Prostate gland (tissue), 2 donors: Measurements from ENCODE around the gene CDYL. TPM values are rescaled to one million over a fixed set of nuclear protein-coding genes. Genes with fewer than 3 reads are reported as not detected.

Experiments used
- DNase-seq: peaks from one replicate; pipeline ENCODE4 v3.0.0-alpha.2; 2019; ENCODE audit warnings: low spot score
- H3K27ac ChIP-seq, 2 donors: fragments of 200-600 bp; sonication (generic); 2 replicates each; pipeline ENCODE4 v1.5.1; 2017 to 2019
- H3K27me3 ChIP-seq: fragments of 200-600 bp; sonication (generic); replicated peaks from 2 replicates; pipeline ENCODE4 v1.5.1; 2019; ENCODE audit not compliant: insufficient read depth
- H3K36me3 ChIP-seq, 2 donors: fragments of 200-600 bp; sonication (generic); 1 replicate in 1 of 2; 2 replicates in 1 of 2; pipeline versions ENCODE4 v1.5.1 to v1.8.1; 2017 to 2019
- H3K4me1 ChIP-seq: fragments of 200-600 bp; sonication (generic); replicated peaks from 2 replicates; pipeline ENCODE4 v1.5.1; 2019
- H3K4me3 ChIP-seq, 2 donors: fragments of 200-600 bp; sonication (generic); 2 replicates each; pipeline ENCODE4 v1.5.1; 2017 to 2019
- H3K9me3 ChIP-seq: fragments of 200-600 bp; sonication (generic); 2 replicates; pipeline ENCODE4 v1.5.1; 2017
- CTCF ChIP-seq, 4 experiments: fragments of 200-600 bp in 2 of 4; fragments of 450-650 bp in 2 of 4; sonication (generic) in 2 of 4; IDR thresholded peaks; 1 replicate in 3 of 4; 2 replicates in 1 of 4; pipeline ENCODE4 v1.5.1; 2016 to 2019; ENCODE audit warnings: antibody characterized with exemption in 4 of 4, mild to moderate bottlenecking in 2 of 4, moderate library complexity in 2 of 4
- POLR2A ChIP-seq: fragments of 450-650 bp; IDR thresholded peaks from one replicate; pipeline ENCODE4 v1.6.1; 2016; ENCODE audit warnings: antibody characterized with exemption, mild to moderate bottlenecking
- POLR2AphosphoS5 ChIP-seq: sonication (generic); formaldehyde crosslinking; IDR thresholded peaks from one replicate; pipeline ENCODE4 v1.6.1; 2017; ENCODE audit warnings: antibody characterized with exemption
- WGBS: methylation state at CpG from one replicate; pipeline ENCODE4 v1.1.5; 2018; 5-methylcytosine and 5-hydroxymethylcytosine counted together
- intact Hi-C: fragments of 100-400 bp; cut with DNase I; formaldehyde crosslinking; loops from one replicate; pipeline ENCODE4 v1.14.2; 2022
- total RNA-seq, 2 donors: library from RNA; depleted of rRNA; stranded (reverse); fragments of >200 nt; gene quantifications; one replicate each; pipeline ENCODE4 v1.1.0, GENCODE V29; 2016

The CDYL gene
- total RNA-seq, 2 donors from 2014 or later = 28.1 to 54.5 TPM

- no peak overlapping the region for H3K27ac ChIP-seq
- no peaks in the 10 kb centered on the region for H3K9me3 ChIP-seq
- no peaks in the 10 kb centered on the region for H3K36me3 ChIP-seq
- H3K27me3 ChIP-seq = no peaks in the 10 kb centered on the region
- no peaks in the 10 kb centered on the region for H3K4me1 ChIP-seq
- no peak overlapping the region for H3K4me3 ChIP-seq
- DNase-seq = no peak
- WGBS = 38% methylated on average over 4 of the region's 4 CpGs
- intact Hi-C loops = no loop called here
- TF ChIP-seq POLR2AphosphoS5 (no peak), CTCF (IDR thresholded peaks at IDR 0.05) (peak in 3 of 4 experiments; percentile 43 to 67 (median 64))
Observed at GRCh38 chr6:4936681-4937041, 160.5 kb downstream of the CDYL start.

- H3K27ac ChIP-seq = no peak overlapping the region
- H3K4me3 ChIP-seq = no peak overlapping the region
- intact Hi-C loops = no loop called here
- H3K9me3 ChIP-seq = no peaks in the 10 kb centered on the region
- H3K4me1 ChIP-seq = no peaks in the 10 kb centered on the region
- H3K36me3 ChIP-seq = no peaks in the 10 kb centered on the region
- H3K27me3 ChIP-seq = no peaks in the 10 kb centered on the region
- 85% methylated on average over 9 of the region's 9 CpGs for WGBS
- DNase-seq = no peak
- TF ChIP-seq POLR2AphosphoS5 (no peak), POLR2A (no peak), CTCF (IDR thresholded peaks at IDR 0.05) (no peak)
Observed at GRCh38 chr6:4937414-4937813, 161.2 kb downstream of the CDYL start.

- intact Hi-C loops = no loop called here
- no peak for TF ChIP-seq POLR2AphosphoS5
- no peak for TF ChIP-seq POLR2A
- no peak for TF ChIP-seq CTCF (IDR thresholded peaks at IDR 0.05)
Observed at GRCh38 chr6:4939241-4939640, 163.0 kb downstream of the CDYL start.

GRCh38 chr6:4940416-4940815 lies 164.2 kb downstream of the CDYL start:
- no peaks in the 10 kb centered on the region for H3K9me3 ChIP-seq
- no peak for DNase-seq
- no peak overlapping the region for H3K27ac ChIP-seq
- H3K36me3 ChIP-seq = no peaks in the 10 kb centered on the region
- WGBS = 73% methylated on average over 5 of the region's 5 CpGs
- H3K27me3 ChIP-seq = no peaks in the 10 kb centered on the region
- H3K4me1 ChIP-seq = no peaks in the 10 kb centered on the region
- intact Hi-C loops = no loop called here
- H3K4me3 ChIP-seq = no peak overlapping the region
- TF ChIP-seq CTCF (IDR thresholded peaks at IDR 0.05) = no peak
- no peak for TF ChIP-seq POLR2AphosphoS5

More at GRCh38 chr6:4939241-4939640, 163.0 kb downstream of the CDYL start:
- no peaks in the 10 kb centered on the region for H3K9me3 ChIP-seq
- H3K27ac ChIP-seq = no peak overlapping the region
- H3K27me3 ChIP-seq = no peaks in the 10 kb centered on the region
- no peaks in the 10 kb centered on the region for H3K4me1 ChIP-seq
- no peak for DNase-seq
- no peak overlapping the region for H3K4me3 ChIP-seq
- 100% methylated on average over 1 of the region's 1 CpG for WGBS
- no peaks in the 10 kb centered on the region for H3K36me3 ChIP-seq

GRCh38 chr6:4941782-4942672 lies 165.8 kb downstream of the CDYL start:
- H3K27me3 ChIP-seq = no peaks in the 10 kb centered on the region
- no peak overlapping the region for H3K4me3 ChIP-seq
- intact Hi-C loops = no loop called here
- WGBS = 26% methylated on average over 6 of the region's 6 CpGs
- no peak for TF ChIP-seq POLR2A
- DNase-seq = no peak
- no peaks in the 10 kb centered on the region for H3K4me1 ChIP-seq
- H3K36me3 ChIP-seq = no peaks in the 10 kb centered on the region
- no peak overlapping the region for H3K27ac ChIP-seq
- no peaks in the 10 kb centered on the region for H3K9me3 ChIP-seq
